ENCODE measurements around the gene ARHGAP15.

Gene ARHGAP15

GRCh38 chr2:143524119-143524553 is 394.9 kb downstream of the ARHGAP15 start:
- TF ChIP-seq CTCF (IDR thresholded peaks at IDR 0.05; ENCODE audit: low read depth, low read length, missing control alignments): no peak
- no peak for DNase-seq (ENCODE audit: low read depth)
- no peak overlapping the region for H3K4me3 ChIP-seq (ENCODE audit: low read depth, low read length)

GRCh38 chr2:143524559-143525401 is 395.6 kb downstream of the ARHGAP15 start:
- H3K4me3 ChIP-seq (ENCODE audit: low read depth, low read length): no peak overlapping the region
- TF ChIP-seq CTCF (IDR thresholded peaks at IDR 0.05; ENCODE audit: low read depth, low read length, missing control alignments): no peak
- no peak for DNase-seq (ENCODE audit: low read depth)

GRCh38 chr2:143525402-143525860 is 396.2 kb downstream of the ARHGAP15 start:
- no peak for DNase-seq (ENCODE audit: low read depth)
- no peak for TF ChIP-seq CTCF (IDR thresholded peaks at IDR 0.05; ENCODE audit: low read depth, low read length, missing control alignments)
- no peak overlapping the region for H3K4me3 ChIP-seq (ENCODE audit: low read depth, low read length)

GRCh38 chr2:143526498-143526897 is 397.3 kb downstream of the ARHGAP15 start:
- TF ChIP-seq CTCF (IDR thresholded peaks at IDR 0.05; ENCODE audit: low read depth, low read length, missing control alignments): no peak
- DNase-seq (ENCODE audit: low read depth): no peak
- H3K4me3 ChIP-seq (ENCODE audit: low read depth, low read length): no peak overlapping the region

- TF ChIP-seq CTCF (IDR thresholded peaks at IDR 0.05; ENCODE audit: low read depth, low read length, missing control alignments): no peak
- no peak for DNase-seq (ENCODE audit: low read depth)
- H3K4me3 ChIP-seq (ENCODE audit: low read depth, low read length): no peak overlapping the region
Observed at GRCh38 chr2:143528021-143528420, 398.8 kb downstream of the ARHGAP15 start.

GRCh38 chr2:143529118-143529720 is 400.0 kb downstream of the ARHGAP15 start:
- DNase-seq (ENCODE audit: low read depth): no peak
- TF ChIP-seq CTCF (IDR thresholded peaks at IDR 0.05; ENCODE audit: low read depth, low read length, missing control alignments): no peak
- H3K4me3 ChIP-seq (ENCODE audit: low read depth, low read length): no peak overlapping the region

All from GM12864 (cell line).